SK-N-SH (cell line): ENCODE results near the gene FLT1. TPM values are rescaled to one million over a fixed set of nuclear protein-coding genes. Genes with fewer than 3 reads are reported as not detected.

Experiments used
- CTCF ChIA-PET: fragments of 300-600, 350-600 bp; formaldehyde crosslinking; extraction: SDS; loops from one replicate; lab custom pipeline; 2021; lab: Yijun Ruan, JAX
- POLR2A ChIA-PET: fragments of 350-600 bp; sonication (Branson Sonifier 250); formaldehyde crosslinking; extraction: SDS; loops from one replicate; lab custom pipeline; 2020; ENCODE audit warnings: antibody characterized with exemption, inconsistent platforms; lab: Yijun Ruan, JAX
- DNase-seq: peaks from one replicate; pipeline ENCODE4 v3.0.0; 2012
- H2AFZ ChIP-seq: fragments of 200-600 bp; sonication (generic); 2 replicates; pipeline ENCODE4 v1.8.1; 2016; ENCODE audit warnings: antibody characterized with exemption, mild to moderate bottlenecking, low read depth
- H3F3A ChIP-seq: fragments of 200-600 bp; sonication (generic); replicated peaks from 2 replicates; pipeline ENCODE3; 2016; ENCODE audit warnings: antibody characterized with exemption, mild to moderate bottlenecking; ENCODE audit not compliant: insufficient read depth
- H3K27ac ChIP-seq, 2 experiments: fragments of 200-500 bp in 1 of 2; fragments of 200-600 bp in 1 of 2; sonication (Bioruptor generic) in 1 of 2; sonication (generic), shearing (Covaris generic) in 1 of 2; 2 replicates each; pipeline versions ENCODE4 v1.5.1 to v1.6.1; 2014 to 2016; ENCODE audit warnings: low read depth in 2 of 2, inconsistent platforms in 1 of 2, low read length in 1 of 2, mild to moderate bottlenecking in 1 of 2, mixed read lengths in 1 of 2
- H3K27me3 ChIP-seq: fragments of 200-600 bp; sonication (generic), shearing (Covaris generic); 2 replicates; pipeline ENCODE4 v1.6.1; 2016; ENCODE audit warnings: mixed run types; ENCODE audit not compliant: insufficient read depth
- H3K36me3 ChIP-seq, 2 experiments: fragments of 200-500 bp in 1 of 2; fragments of 200-600 bp in 1 of 2; sonication (Bioruptor generic) in 1 of 2; sonication (generic) in 1 of 2; replicated peaks in 1 of 2; 2 replicates each; pipeline versions ENCODE3 to v1.5.1; 2014 to 2016; ENCODE audit warnings: low read length in 1 of 2, mild to moderate bottlenecking in 1 of 2; ENCODE audit not compliant: insufficient read depth in 2 of 2, control insufficient read depth in 1 of 2
- H3K4me1 ChIP-seq, 2 experiments: fragments of 200-500 bp in 1 of 2; fragments of 200-600 bp in 1 of 2; sonication (Bioruptor generic) in 1 of 2; sonication (generic), shearing (Covaris generic) in 1 of 2; 2 replicates each; pipeline versions ENCODE4 v1.5.1 to v1.6.1; 2014 to 2016; ENCODE audit warnings: low read depth in 1 of 2, low read length in 1 of 2, mixed run types in 1 of 2; ENCODE audit not compliant: insufficient read depth in 2 of 2, control insufficient read depth in 1 of 2
- H3K4me2 ChIP-seq: fragments of 200-600 bp; sonication (generic), shearing (Covaris generic); 2 replicates; pipeline ENCODE4 v1.6.1; 2017; ENCODE audit warnings: mixed run types
- H3K4me3 ChIP-seq, 2 experiments: fragments of 200-500 bp in 1 of 2; fragments of 200-600 bp in 1 of 2; sonication (Bioruptor generic) in 1 of 2; sonication (generic), shearing (Covaris generic) in 1 of 2; 2 replicates each; pipeline versions ENCODE4 v1.5.1 to v1.8.1; 2014 to 2016; ENCODE audit warnings: low read depth in 2 of 2, inconsistent platforms in 1 of 2, low read length in 1 of 2, mild to moderate bottlenecking in 1 of 2, mixed read lengths in 1 of 2, moderate library complexity in 1 of 2
- H3K79me2 ChIP-seq: fragments of 200-600 bp; sonication (generic); 2 replicates; pipeline ENCODE4 v1.8.1; 2017; ENCODE audit warnings: mild to moderate bottlenecking; ENCODE audit not compliant: insufficient read depth
- H3K9ac ChIP-seq: fragments of 200-600 bp; sonication (generic); 2 replicates; pipeline ENCODE4 v1.6.1; 2017; ENCODE audit warnings: mixed run types
- H3K9me2 ChIP-seq: fragments of 200-600 bp; sonication (generic); 2 replicates; pipeline ENCODE4 v1.6.1; 2017; ENCODE audit warnings: mixed run types
- H3K9me3 ChIP-seq: fragments of 200-600 bp; sonication (generic); 2 replicates; pipeline ENCODE4 v1.6.1; 2017; ENCODE audit warnings: mixed run types, mild to moderate bottlenecking, moderate library complexity
- H4K20me1 ChIP-seq: fragments of 200-600 bp; sonication (generic); 2 replicates; pipeline ENCODE4 v1.6.1; 2017; ENCODE audit warnings: mild to moderate bottlenecking, mixed run types; ENCODE audit not compliant: insufficient read depth
- ELF1 ChIP-seq: IDR thresholded peaks from 2 replicates; pipeline ENCODE4 v1.4.0; 2012
- EP300 ChIP-seq, 2 experiments: IDR thresholded peaks; 2 replicates each; pipeline versions ENCODE4 v1.4.0 to v1.6.1; 2012; ENCODE audit warnings: borderline replicate concordance in 1 of 2, low read depth in 1 of 2, low read length in 1 of 2
- FOSL2 ChIP-seq: IDR thresholded peaks from 2 replicates; pipeline ENCODE4 v1.4.0; 2012; ENCODE audit warnings: low read depth, mild to moderate bottlenecking, moderate library complexity, borderline replicate concordance
- FOXJ3 ChIP-seq: sonication (generic); formaldehyde crosslinking; IDR thresholded peaks from 2 replicates; pipeline ENCODE4 v1.5.1; 2020; ENCODE audit warnings: mild to moderate bottlenecking, missing genetic modification reagents
- FOXM1 ChIP-seq: IDR thresholded peaks from 2 replicates; pipeline ENCODE4 v1.4.0; 2012; ENCODE audit warnings: low read depth, mild to moderate bottlenecking
- GABPA ChIP-seq: IDR thresholded peaks from 2 replicates; pipeline ENCODE4 v1.4.0; 2012; ENCODE audit warnings: low read depth, mild to moderate bottlenecking
- IRF3 ChIP-seq: fragments of 150-350 bp; IDR thresholded peaks from 2 replicates; pipeline ENCODE4 v1.6.1; 2016; ENCODE audit warnings: mild to moderate bottlenecking, low read depth, low read length
- MAX ChIP-seq: IDR thresholded peaks from 2 replicates; pipeline ENCODE4 v1.4.0; 2012; ENCODE audit warnings: low read depth
- NFIC ChIP-seq: IDR thresholded peaks from 2 replicates; pipeline ENCODE4 v1.4.0; 2012; ENCODE audit warnings: borderline replicate concordance
- REST ChIP-seq: IDR thresholded peaks from 2 replicates; pipeline ENCODE4 v1.6.1; 2012; ENCODE audit warnings: mild to moderate bottlenecking, low read depth, low read length, moderate library complexity
- RFX5 ChIP-seq: IDR thresholded peaks from 2 replicates; pipeline ENCODE4 v1.6.1; 2012; ENCODE audit warnings: mild to moderate bottlenecking, improper control_type of control experiment, low read length
- RXRA ChIP-seq: IDR thresholded peaks from 2 replicates; pipeline ENCODE4 v1.4.0; 2012; ENCODE audit warnings: low read depth, mild to moderate bottlenecking, borderline replicate concordance
- TAF1 ChIP-seq: IDR thresholded peaks from 2 replicates; pipeline ENCODE4 v1.6.1; 2012; ENCODE audit warnings: low read depth, mild to moderate bottlenecking, low read length, moderate library complexity, borderline replicate concordance
- YY1 ChIP-seq: IDR thresholded peaks from 2 replicates; pipeline ENCODE4 v1.4.0; 2012; ENCODE audit warnings: low read depth, mild to moderate bottlenecking
- WGBS: methylation state at CpG from one replicate; pipeline ENCODE4 v1.1.6; 2017; ENCODE audit warnings: low lambda C conversion rate; 5-methylcytosine and 5-hydroxymethylcytosine counted together
- polyA plus RNA-seq, 3 experiments: library from polyadenylated mRNA; depleted of rRNA; stranded (reverse); fragments of >200 nt; gene quantifications; 2 replicates each; pipeline ENCODE4 v1.2.3, GENCODE V29; 2012
- TF ChIP-seq, protein P1 (sequence below): fragments of 150-350 bp; IDR thresholded peaks from 2 replicates; pipeline ENCODE4 v1.6.1; 2017; ENCODE audit warnings: antibody characterized with exemption, low read length, low read depth, borderline replicate concordance
- TF ChIP-seq, protein P2 (sequence below): IDR thresholded peaks from 2 replicates; pipeline ENCODE4; 2012

The FLT1 gene
- polyA plus RNA-seq, 1 of the 3 experiments (the other 2 are of a cell fraction): 0.20 TPM

GRCh38 chr13:28320209-28320608, 174.7 kb downstream of the FLT1 start:
- no peak for DNase-seq
- Histone ChIP-seq H3K4me3 (no peak overlapping the region), H3K27ac (no peak overlapping the region), H3F3A (no peaks in the 10 kb centered on the region), H3K27me3 (no peaks in the 10 kb centered on the region), H3K9me3 (no peaks in the 10 kb centered on the region), H3K79me2 (no peaks in the 10 kb centered on the region), H3K9me2 (no peaks in the 10 kb centered on the region), H3K36me3 (no peaks in the 10 kb centered on the region), H3K4me2 (no peak overlapping the region), H2AFZ (no peak overlapping the region), H3K4me1 (peaks cover 10 to 11% of the 10 kb centered on the region in 2 experiments; a peak in 3 of 4 replicates), H3K9ac (no peak overlapping the region), H4K20me1 (no peaks in the 10 kb centered on the region)
- ChIA-PET POLR2A (no interaction called here), CTCF (no interaction called here)
- WGBS: 79% methylated on average over 6 of the region's 6 CpGs
- TF ChIP-seq TAF1: no peak
- TF ChIP-seq, protein P1, sequence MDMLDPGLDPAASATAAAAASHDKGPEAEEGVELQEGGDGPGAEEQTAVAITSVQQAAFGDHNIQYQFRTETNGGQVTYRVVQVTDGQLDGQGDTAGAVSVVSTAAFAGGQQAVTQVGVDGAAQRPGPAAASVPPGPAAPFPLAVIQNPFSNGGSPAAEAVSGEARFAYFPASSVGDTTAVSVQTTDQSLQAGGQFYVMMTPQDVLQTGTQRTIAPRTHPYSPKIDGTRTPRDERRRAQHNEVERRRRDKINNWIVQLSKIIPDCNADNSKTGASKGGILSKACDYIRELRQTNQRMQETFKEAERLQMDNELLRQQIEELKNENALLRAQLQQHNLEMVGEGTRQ: no peak

- no peak for TF ChIP-seq EP300 (IDR thresholded peaks at IDR 0.05; ENCODE audit: borderline replicate concordance in 1 of 2, low read depth in 1 of 2, low read length in 1 of 2)
- no peak for TF ChIP-seq FOXJ3 (CRISPR knock-in tag)
- TF ChIP-seq RXRA: no peak
- TF ChIP-seq, protein P1: no peak
- no peak for TF ChIP-seq YY1
- TF ChIP-seq GABPA: no peak
- TF ChIP-seq FOXM1: no peak
- TF ChIP-seq MAX: no peak
- no peak for TF ChIP-seq FOSL2
- TF ChIP-seq ELF1: no peak
- no peak for TF ChIP-seq NFIC
- no peak for TF ChIP-seq IRF3
- TF ChIP-seq, protein P2, sequence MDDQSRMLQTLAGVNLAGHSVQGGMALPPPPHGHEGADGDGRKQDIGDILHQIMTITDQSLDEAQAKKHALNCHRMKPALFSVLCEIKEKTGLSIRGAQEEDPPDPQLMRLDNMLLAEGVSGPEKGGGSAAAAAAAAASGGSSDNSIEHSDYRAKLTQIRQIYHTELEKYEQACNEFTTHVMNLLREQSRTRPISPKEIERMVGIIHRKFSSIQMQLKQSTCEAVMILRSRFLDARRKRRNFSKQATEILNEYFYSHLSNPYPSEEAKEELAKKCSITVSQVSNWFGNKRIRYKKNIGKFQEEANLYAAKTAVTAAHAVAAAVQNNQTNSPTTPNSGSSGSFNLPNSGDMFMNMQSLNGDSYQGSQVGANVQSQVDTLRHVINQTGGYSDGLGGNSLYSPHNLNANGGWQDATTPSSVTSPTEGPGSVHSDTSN: no peak
- TF ChIP-seq RFX5: no peak
- TF ChIP-seq TAF1: no peak
- no peak for TF ChIP-seq REST
- Histone ChIP-seq H3K79me2 (no peaks in the 10 kb centered on the region), H4K20me1 (no peaks in the 10 kb centered on the region), H3K4me1 (peaks cover 10 to 11% of the 10 kb centered on the region in 2 experiments; a peak in 3 of 4 replicates), H2AFZ (no peak overlapping the region), H3K36me3 (no peaks in the 10 kb centered on the region), H3K9me3 (no peaks in the 10 kb centered on the region), H3K4me2 (no peak overlapping the region), H3K4me3 (no peak overlapping the region), H3K27ac (no peak overlapping the region), H3F3A (no peaks in the 10 kb centered on the region), H3K27me3 (no peaks in the 10 kb centered on the region), H3K9me2 (no peaks in the 10 kb centered on the region), H3K9ac (no peak overlapping the region)
- no peak for DNase-seq
- 70% methylated on average over 5 of the region's 5 CpGs for WGBS
- POLR2A ChIA-PET: no interaction called here
- CTCF ChIA-PET: no interaction called here
These were observed 175.4 kb downstream of the FLT1 start for GRCh38 chr13:28319528-28319927.
